Pancreas (tissue), 10 donors: Measurements from ENCODE around the gene PLA2G12A. TPM values are rescaled to one million over a fixed set of nuclear protein-coding genes. Genes with fewer than 3 reads are reported as not detected.
A peak's percentile ranks its signal among the peaks of the same experiment; 100 is the strongest.

Experiments used
- ATAC-seq, 4 donors: fragments of 200-7000 bp; cut with Tn5 transposase; one replicate each; pipeline versions ENCODE4 v1.8.0 to v1.9.1; 2020; ENCODE audit warnings: mild to moderate bottlenecking in 4 of 4, moderate library complexity in 4 of 4
- DNase-seq, 6 donors: peaks; one replicate each; pipeline ENCODE4 v3.0.0-alpha.2; 2020
- FAIRE-seq: peaks from 2 replicates; lab custom pipeline; 2012; peaks lifted over from hg19 to GRCh38; lab: Jason Lieb, UNC
- H3K27ac ChIP-seq, 4 donors: fragments of 200-600 bp; sonication (generic); 1 replicate in 3 of 4; 2 replicates in 1 of 4; pipeline versions ENCODE4 v1.5.0 to v1.8.0; 2020
- H3K27me3 ChIP-seq, 4 donors: fragments of 200-600 bp; one replicate each; pipeline ENCODE4 v1.8.0; 2021
- H3K36me3 ChIP-seq, 3 donors: fragments of 200-600 bp; sonication (generic) in 1 of 3; one replicate each; pipeline versions ENCODE4 v1.5.0 to v1.8.0; 2020 to 2021
- H3K4me1 ChIP-seq, 3 donors: fragments of 200-600 bp; one replicate each; pipeline ENCODE4 v1.8.0; 2021
- H3K4me3 ChIP-seq, 4 donors: fragments of 200-600 bp; sonication (generic) in 2 of 4; one replicate each; pipeline versions ENCODE4 v1.5.0 to v1.8.0; 2020 to 2021
- H3K9me3 ChIP-seq, 4 donors: fragments of 200-600 bp; one replicate each; pipeline ENCODE4 v1.8.0; 2021
- WGBS, 2 donors: extraction: QIAGEN DNeasy Blood & Tissue Kit; methylation state at CpG; one replicate each; pipeline ENCODE4 v1.1.7; 2013; 5-methylcytosine and 5-hydroxymethylcytosine counted together
- intact Hi-C, 3 donors: fragments of 100-400 bp; cut with DNase I; formaldehyde crosslinking; loops; one replicate each; pipeline versions ENCODE4 v1.11.1 to v1.14.2; 2022
- polyA plus RNA-seq, 2 donors: library from polyadenylated mRNA; stranded (reverse); fragments of 200-250 nt; gene quantifications; one replicate each; pipeline ENCODE4 v1.2.3, GENCODE V29; 2013
- total RNA-seq, 6 donors: library from RNA; stranded (reverse); fragmentation: NEBNext Ultra II Directional in 4 of 6; extraction: Animal tissue kit (Norgen Biotek cat#: 25700) in 4 of 6; gene quantifications; one replicate each; pipeline versions ENCODE4 v1.2.1 to v1.2.4, GENCODE V29; 2021 to 2023
- TF ChIP-seq, protein P1 (sequence below), 4 donors: fragments of 200-600 bp; sonication (generic) in 3 of 4; IDR thresholded peaks; one replicate each; pipeline versions ENCODE4 v1.5.0 to v1.8.0; 2021; ENCODE audit warnings: antibody characterized with exemption in 4 of 4
- donor health status: healthy with polysubstance abuse.
- donor health status: DM: no; HTN: no; CAD: no; lungs with moderate emphysema.
- donor health status: DM: no; HTN: no; CAD: no.
- donor health status: control.
- donor health status: control.
- donor health status: Bipolar disorder and iron deficiency.
- donor health status: DM: yes; HTN: yes; CAD: no.
- donor health status: DM: no; HTN: no; CAD: no.
- donor health status: DM: no; HTN: no; CAD: no.
- donor health status: DM: yes; HTN: yes; CAD: no.

PLA2G12A gene
- total and polyA plus RNA-seq, 8 donors = 8.4 to 45.4 (median 34.3) TPM

DNA sequence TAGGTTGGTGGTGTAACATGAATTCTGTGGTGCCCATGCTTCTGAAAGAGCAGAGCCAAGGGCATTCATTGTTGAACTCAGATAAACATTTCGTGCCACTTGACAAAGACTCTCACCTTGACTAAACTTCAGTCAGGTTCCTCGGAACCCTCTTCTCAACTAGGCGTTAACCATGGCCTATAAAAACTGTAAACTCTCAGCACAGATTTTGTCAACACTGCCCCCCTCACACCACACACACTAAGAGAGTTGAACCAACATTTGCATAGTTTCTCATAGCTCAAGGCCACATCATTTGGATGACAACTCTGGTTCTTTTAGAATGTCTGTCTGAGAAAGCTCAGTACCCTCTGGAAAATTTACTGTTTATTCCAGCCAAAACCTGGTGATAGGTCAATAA, 54.7 kb downstream of the PLA2G12A start:
- no peak for DNase-seq
- intact Hi-C loops = no loop called here
- Histone ChIP-seq H3K4me1 (no peaks in the 10 kb centered on the region), H3K27me3 (no peaks in the 10 kb centered on the region), H3K27ac (no peak overlapping the region), H3K4me3 (no peak overlapping the region), H3K9me3 (no peaks in the 10 kb centered on the region), H3K36me3 (no peaks in the 10 kb centered on the region)
- FAIRE-seq = no peak
- TF ChIP-seq, protein P1, sequence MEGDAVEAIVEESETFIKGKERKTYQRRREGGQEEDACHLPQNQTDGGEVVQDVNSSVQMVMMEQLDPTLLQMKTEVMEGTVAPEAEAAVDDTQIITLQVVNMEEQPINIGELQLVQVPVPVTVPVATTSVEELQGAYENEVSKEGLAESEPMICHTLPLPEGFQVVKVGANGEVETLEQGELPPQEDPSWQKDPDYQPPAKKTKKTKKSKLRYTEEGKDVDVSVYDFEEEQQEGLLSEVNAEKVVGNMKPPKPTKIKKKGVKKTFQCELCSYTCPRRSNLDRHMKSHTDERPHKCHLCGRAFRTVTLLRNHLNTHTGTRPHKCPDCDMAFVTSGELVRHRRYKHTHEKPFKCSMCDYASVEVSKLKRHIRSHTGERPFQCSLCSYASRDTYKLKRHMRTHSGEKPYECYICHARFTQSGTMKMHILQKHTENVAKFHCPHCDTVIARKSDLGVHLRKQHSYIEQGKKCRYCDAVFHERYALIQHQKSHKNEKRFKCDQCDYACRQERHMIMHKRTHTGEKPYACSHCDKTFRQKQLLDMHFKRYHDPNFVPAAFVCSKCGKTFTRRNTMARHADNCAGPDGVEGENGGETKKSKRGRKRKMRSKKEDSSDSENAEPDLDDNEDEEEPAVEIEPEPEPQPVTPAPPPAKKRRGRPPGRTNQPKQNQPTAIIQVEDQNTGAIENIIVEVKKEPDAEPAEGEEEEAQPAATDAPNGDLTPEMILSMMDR (IDR thresholded peaks at IDR 0.05) = no peak
- ATAC-seq = no peak
- 29 to 59% methylated on average over 3 of the region's 3 CpGs for WGBS, 2 donors

DNA sequence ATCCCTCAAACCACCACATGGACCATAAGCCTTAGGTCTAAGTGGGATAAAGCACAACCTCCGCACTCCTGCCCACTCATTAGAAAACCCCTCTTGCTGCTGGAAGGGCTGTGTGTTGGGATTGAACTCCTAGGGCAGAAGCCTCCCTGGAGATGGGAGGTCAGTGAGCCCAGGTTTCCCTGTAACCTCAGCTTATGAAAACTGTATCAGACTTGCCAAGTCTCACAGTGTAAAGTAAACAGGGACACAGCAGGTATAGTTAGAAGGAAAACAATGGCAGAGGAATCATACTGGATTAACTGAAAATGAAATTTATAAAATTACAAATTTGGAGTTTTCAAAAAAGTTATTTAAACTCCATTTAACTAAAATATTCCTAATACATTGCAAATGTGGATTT, 56.6 kb downstream of the PLA2G12A start:
- H3K4me1 ChIP-seq = no peaks in the 10 kb centered on the region
- H3K9me3 ChIP-seq = no peaks in the 10 kb centered on the region
- no peak for FAIRE-seq
- no peak for DNase-seq
- intact Hi-C loops = no loop called here
- 92 to 97% methylated on average over 1 of the region's 1 CpG for WGBS, 2 donors
- no peaks in the 10 kb centered on the region for H3K27me3 ChIP-seq
- no peaks in the 10 kb centered on the region for H3K36me3 ChIP-seq
- no peak overlapping the region for H3K4me3 ChIP-seq
- no peak for ATAC-seq
- no peak overlapping the region for H3K27ac ChIP-seq
- TF ChIP-seq, protein P1 (IDR thresholded peaks at IDR 0.05) = no peak

DNA sequence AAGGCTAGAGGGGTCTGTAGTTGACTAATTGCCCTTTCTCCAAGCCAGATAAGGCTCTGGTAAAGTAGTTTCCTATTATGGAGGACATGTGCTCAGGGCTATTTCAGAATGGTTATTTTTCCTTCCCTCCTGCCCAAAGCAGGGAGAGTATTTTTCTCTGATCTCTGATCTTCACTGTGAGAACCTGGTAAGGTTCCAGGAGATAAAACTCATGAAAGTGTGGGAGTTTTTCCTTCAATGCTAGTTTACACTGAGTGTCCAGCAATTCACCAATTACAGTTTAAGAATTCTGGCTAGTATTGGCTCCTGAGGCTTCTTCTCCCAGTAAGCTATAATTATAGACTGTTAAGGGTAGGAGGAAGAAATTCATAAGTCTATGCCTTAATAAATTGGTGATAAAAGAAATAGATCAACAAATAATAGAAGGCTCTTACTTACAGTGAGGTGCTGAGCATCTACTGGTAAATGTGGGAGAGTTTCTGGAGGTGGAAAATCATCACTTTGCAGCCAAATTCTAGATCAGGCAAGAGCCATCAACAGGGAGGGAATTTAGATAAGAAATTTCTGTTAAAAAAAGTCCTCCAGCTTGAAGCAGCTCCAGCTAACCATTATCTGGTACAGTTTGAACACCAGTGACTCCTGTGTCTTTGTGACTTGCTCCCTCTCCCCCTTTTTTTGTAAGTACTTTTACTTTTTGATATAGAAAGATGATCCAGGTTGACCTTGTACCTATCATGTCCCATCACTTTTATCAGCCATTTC, 57.5 kb downstream of the PLA2G12A start:
- no peaks in the 10 kb centered on the region for H3K9me3 ChIP-seq
- FAIRE-seq = no peak
- intact Hi-C loops = no loop called here
- H3K27ac ChIP-seq = no peak overlapping the region
- H3K27me3 ChIP-seq = no peaks in the 10 kb centered on the region
- no peak overlapping the region for H3K4me3 ChIP-seq
- TF ChIP-seq, protein P1 (IDR thresholded peaks at IDR 0.05) = no peak
- DNase-seq = no peak
- no peaks in the 10 kb centered on the region for H3K4me1 ChIP-seq
- no peak for ATAC-seq
- no peaks in the 10 kb centered on the region for H3K36me3 ChIP-seq

GRCh38 chr4:109671350-109671749, 58.5 kb downstream of the PLA2G12A start:
- TF ChIP-seq, protein P1 (IDR thresholded peaks at IDR 0.05) = no peak
- ATAC-seq = no peak
- Histone ChIP-seq H3K36me3 (no peaks in the 10 kb centered on the region), H3K4me3 (no peak overlapping the region), H3K27me3 (no peaks in the 10 kb centered on the region), H3K4me1 (no peaks in the 10 kb centered on the region), H3K27ac (no peak overlapping the region), H3K9me3 (no peaks in the 10 kb centered on the region)
- intact Hi-C loops = no loop called here
- DNase-seq = no peak
- no peak for FAIRE-seq

DNA sequence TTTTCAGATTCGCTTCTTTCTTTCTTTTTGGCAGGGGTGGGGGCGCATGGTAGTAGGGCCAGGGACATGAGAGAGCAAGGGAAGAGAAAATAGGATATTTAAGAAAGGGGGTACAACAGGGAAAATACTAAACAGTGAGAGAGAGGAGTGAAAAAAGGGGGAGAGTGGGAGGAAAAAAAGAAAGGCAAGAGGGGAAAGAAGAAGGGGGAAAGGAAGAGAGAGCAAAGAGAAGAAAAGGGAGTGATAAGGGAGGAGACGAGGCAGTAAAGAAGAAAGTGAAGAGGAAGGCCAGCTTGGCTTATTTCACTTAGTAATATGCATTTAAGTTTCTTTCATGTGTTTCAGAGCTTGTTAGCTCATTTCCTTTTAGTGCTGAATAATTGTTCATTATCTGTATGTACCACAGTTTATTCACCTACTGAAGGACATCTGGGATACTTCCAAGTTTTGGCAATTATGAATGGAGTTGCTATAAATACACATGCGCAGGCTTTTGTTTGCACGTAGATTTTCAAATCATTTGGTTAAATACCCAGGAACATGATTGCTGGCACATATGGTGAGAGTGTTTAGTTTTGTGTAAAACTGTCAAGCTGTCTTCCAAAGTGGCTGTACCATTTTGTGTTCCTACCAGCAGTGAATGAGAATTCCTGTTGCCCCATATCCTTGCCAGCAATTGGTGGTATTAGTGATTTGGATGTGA, 63.9 kb downstream of the PLA2G12A start:
- no peak overlapping the region for H3K27ac ChIP-seq
- ATAC-seq (peak; percentile 64 to 85 (median 76)), DNase-seq (no peak), FAIRE-seq (no peak)
- no peaks in the 10 kb centered on the region for H3K36me3 ChIP-seq
- H3K27me3 ChIP-seq = no peaks in the 10 kb centered on the region
- 58 to 61% methylated on average over 5 of the region's 5 CpGs for WGBS, 2 donors
- intact Hi-C loops = no loop called here
- no peaks in the 10 kb centered on the region for H3K4me1 ChIP-seq
- H3K9me3 ChIP-seq = no peaks in the 10 kb centered on the region
- TF ChIP-seq, protein P1 (IDR thresholded peaks at IDR 0.05) = no peak
- H3K4me3 ChIP-seq = no peak overlapping the region
